Mucosa of rectum (tissue), 2 donors: ENCODE measurements around the gene NCR2.

Experiments used
- H3K27ac ChIP-seq, 2 donors: one replicate each; pipeline ENCODE4 v1.7.0; 2013; ENCODE audit warnings: inconsistent platforms in 2 of 2, low read depth in 2 of 2, low read length in 2 of 2
- H3K27me3 ChIP-seq, 2 donors: one replicate each; pipeline ENCODE4 v1.7.0; 2013; ENCODE audit warnings: low read length in 2 of 2; ENCODE audit not compliant: control insufficient read depth in 2 of 2, insufficient read depth in 2 of 2
- H3K36me3 ChIP-seq, 2 donors: one replicate each; pipeline ENCODE4 v1.7.0; 2013; ENCODE audit warnings: low read length in 2 of 2; ENCODE audit not compliant: control insufficient read depth in 2 of 2, insufficient read depth in 2 of 2
- H3K4me1 ChIP-seq, 2 donors: one replicate each; pipeline ENCODE4 v1.7.0; 2013; ENCODE audit warnings: low read length in 2 of 2, mild to moderate bottlenecking in 1 of 2; ENCODE audit not compliant: control insufficient read depth in 2 of 2, insufficient read depth in 2 of 2
- H3K4me3 ChIP-seq, 2 donors: one replicate each; pipeline ENCODE4 v1.7.0; 2013; ENCODE audit warnings: low read length in 2 of 2
- H3K9ac ChIP-seq, 2 donors: one replicate each; pipeline ENCODE4 v1.7.0; 2013; ENCODE audit warnings: low read length in 2 of 2, low read depth in 1 of 2, mild to moderate bottlenecking in 1 of 2
- H3K9me3 ChIP-seq, 2 donors: one replicate each; pipeline ENCODE4 v1.7.0; 2013; ENCODE audit warnings: low read length in 2 of 2; ENCODE audit not compliant: control insufficient read depth in 2 of 2
- donor health status: healthy.
- donor health status: Normal muscosa, but diverticular disease.

The NCR2 gene

GRCh38 chr6:41302638-41303037 lies 32.8 kb upstream of the NCR2 start:
- Histone ChIP-seq H3K27ac (no peak overlapping the region), H3K4me1 (no peaks in the 10 kb centered on the region), H3K4me3 (no peak overlapping the region)

GRCh38 chr6:41306187-41306854 lies 29.1 kb upstream of the NCR2 start:
- H3K27ac ChIP-seq: no peak overlapping the region
- H3K9ac ChIP-seq: no peak overlapping the region
- no peaks in the 10 kb centered on the region for H3K9me3 ChIP-seq
- no peaks in the 10 kb centered on the region for H3K4me1 ChIP-seq
- H3K4me3 ChIP-seq: no peak overlapping the region
- H3K27me3 ChIP-seq: peaks cover 6 to 8% of the 10 kb centered on the region in 2 donors
- H3K36me3 ChIP-seq: no peaks in the 10 kb centered on the region

More at GRCh38 chr6:41302638-41303037, 32.8 kb upstream of the NCR2 start:
- Histone ChIP-seq H3K36me3 (no peaks in the 10 kb centered on the region), H3K9me3 (no peaks in the 10 kb centered on the region), H3K27me3 (peaks cover 0 to 8% of the 10 kb centered on the region in 2 donors), H3K9ac (no peak overlapping the region)

- H3K9me3 ChIP-seq: no peaks in the 10 kb centered on the region
- peaks cover 16 to 26% of the 10 kb centered on the region in 2 donors for H3K27me3 ChIP-seq
- no peaks in the 10 kb centered on the region for H3K36me3 ChIP-seq
- no peak overlapping the region for H3K9ac ChIP-seq
- H3K27ac ChIP-seq: no peak overlapping the region
- peaks cover 0 to 3% of the 10 kb centered on the region in 2 donors for H3K4me1 ChIP-seq
- H3K4me3 ChIP-seq: no peak overlapping the region
Observed at GRCh38 chr6:41315203-41315602, 20.2 kb upstream of the NCR2 start.

- H3K27me3 ChIP-seq: peaks cover 16 to 26% of the 10 kb centered on the region in 2 donors
Observed at GRCh38 chr6:41315943-41316620, 19.3 kb upstream of the NCR2 start.

GRCh38 chr6:41318261-41318653 lies 17.2 kb upstream of the NCR2 start:
- H3K4me1 ChIP-seq: peaks cover 0 to 3% of the 10 kb centered on the region in 2 donors
- H3K9ac ChIP-seq: no peak overlapping the region
- H3K27ac ChIP-seq: no peak overlapping the region
- H3K4me3 ChIP-seq: peak overlapping the region; percentile 5 to 69
- H3K9me3 ChIP-seq: no peaks in the 10 kb centered on the region
- H3K27me3 ChIP-seq: peaks cover 16 to 22% of the 10 kb centered on the region in 2 donors
- no peaks in the 10 kb centered on the region for H3K36me3 ChIP-seq

More at GRCh38 chr6:41315943-41316620, 19.3 kb upstream of the NCR2 start:
- H3K9me3 ChIP-seq: no peaks in the 10 kb centered on the region
- H3K4me3 ChIP-seq: no peak overlapping the region
- H3K36me3 ChIP-seq: no peaks in the 10 kb centered on the region
- H3K9ac ChIP-seq: no peak overlapping the region
- no peak overlapping the region for H3K27ac ChIP-seq
- peaks cover 0 to 3% of the 10 kb centered on the region in 2 donors for H3K4me1 ChIP-seq

GRCh38 chr6:41318654-41319565 lies 16.5 kb upstream of the NCR2 start:
- H3K27me3 ChIP-seq: peaks cover 13 to 17% of the 10 kb centered on the region in 2 donors
- H3K27ac ChIP-seq: no peak overlapping the region

GRCh38 chr6:41321183-41321582 lies 14.2 kb upstream of the NCR2 start:
- Histone ChIP-seq H3K27me3 (peaks cover 16 to 18% of the 10 kb centered on the region in 2 donors), H3K9me3 (no peaks in the 10 kb centered on the region), H3K4me3 (no peak overlapping the region), H3K36me3 (no peaks in the 10 kb centered on the region), H3K4me1 (peaks cover 0 to 3% of the 10 kb centered on the region in 2 donors), H3K9ac (no peak overlapping the region), H3K27ac (no peak overlapping the region)

More at GRCh38 chr6:41318654-41319565, 16.5 kb upstream of the NCR2 start:
- Histone ChIP-seq H3K4me3 (peak overlapping the region; percentile 5 to 69), H3K9me3 (no peaks in the 10 kb centered on the region), H3K36me3 (no peaks in the 10 kb centered on the region), H3K9ac (no peak overlapping the region), H3K4me1 (peaks cover 0 to 3% of the 10 kb centered on the region in 2 donors)

- Histone ChIP-seq H3K4me1 (no peaks in the 10 kb centered on the region), H3K4me3 (no peak overlapping the region), H3K36me3 (no peaks in the 10 kb centered on the region), H3K27me3 (peaks cover 12 to 15% of the 10 kb centered on the region in 2 donors), H3K9ac (no peak overlapping the region), H3K9me3 (no peaks in the 10 kb centered on the region), H3K27ac (peak overlapping the region in 1 of 2 donors; percentile 46)
Observed at GRCh38 chr6:41325446-41326066, 9.9 kb upstream of the NCR2 start.

- Histone ChIP-seq H3K9me3 (no peaks in the 10 kb centered on the region), H3K9ac (no peak overlapping the region), H3K27ac (no peak overlapping the region), H3K4me1 (no peaks in the 10 kb centered on the region), H3K4me3 (no peak overlapping the region), H3K27me3 (peaks cover 12 to 15% of the 10 kb centered on the region in 2 donors), H3K36me3 (no peaks in the 10 kb centered on the region)
Observed at GRCh38 chr6:41326092-41326491, 9.3 kb upstream of the NCR2 start.
